Measurements from ENCODE around the gene FARS2. TPM values are rescaled to one million over a fixed set of nuclear protein-coding genes. Genes with fewer than 3 reads are reported as not detected.
A peak's percentile ranks its signal among the peaks of the same experiment; 100 is the strongest.

FARS2 gene
- total and polyA plus RNA-seq, 9 of the 15 experiments (the other 6 are each of a cell fraction or from before 2014, with no cell fraction given), result 16.5 to 62.2 (median 27.0) TPM

GRCh38 chr6:5215159-5215558 lies 46.2 kb upstream of the FARS2 start (continued):
- TF ChIP-seq MAFK (IDR thresholded peaks at IDR 0.05; ENCODE audit: low read length), result peak; percentile 90

- H3K9me3 ChIP-seq (replicated peaks; ENCODE audit: control insufficient read depth, insufficient read depth, low read depth, low read length), result no peaks in the 10 kb centered on the region
- H3K27ac ChIP-seq (ENCODE audit: extremely low read depth, low read depth, low read length), result no peak overlapping the region
- H3K9me1 ChIP-seq (ENCODE audit: control insufficient read depth, insufficient read depth, low read length), result peaks cover 3% of the 10 kb centered on the region
- ATAC-seq, result peak; percentile 79
- no peak overlapping the region for H3K4me3 ChIP-seq
- H3K79me2 ChIP-seq (ENCODE audit: control insufficient read depth, insufficient read depth, low read length), result no peaks in the 10 kb centered on the region
- peaks cover 0 to 12% of the 10 kb centered on the region in 2 experiments; a peak in 3 of 5 replicates for H3K4me1 ChIP-seq (replicated peaks in 1 of 2; ENCODE audit: control insufficient read depth in 2 of 2, insufficient read depth in 2 of 2, low read length in 2 of 2)
- 0 out of 2 replicates have a peak, but pooled peaks cover 9% of the 10 kb centered on the region for H4K20me1 ChIP-seq (replicated peaks; ENCODE audit: control insufficient read depth, insufficient read depth, low read length)
- H3K4me2 ChIP-seq (ENCODE audit: insufficient read depth, low read length), result no peak overlapping the region; the same call in 1 of the 2 replicates
- peaks cover 48% of the 10 kb centered on the region for H3K36me3 ChIP-seq (ENCODE audit: control insufficient read depth, insufficient read depth, low read length)
- no peak overlapping the region for H3K9ac ChIP-seq (ENCODE audit: insufficient read depth in 1 of 2, low read depth in 2 of 2, low read length in 2 of 2)
- in situ Hi-C loops (cut with MboI), result no loop called here
- H3K27me3 ChIP-seq (ENCODE audit: control insufficient read depth in 2 of 2, insufficient read depth in 2 of 2, low read length in 2 of 2), result no peaks in the 10 kb centered on the region
- FAIRE-seq, result peak; percentile 85
- peak in 3 of 4 experiments; percentile 22 to 64 (median 32) for DNase-seq (ENCODE audit: extremely low read depth in 1 of 4, low spot score in 3 of 4)
- WGBS (ENCODE audit: insufficient coverage, low coverage, missing lambda C conversion rate), result 16% methylated on average over 9 of the region's 9 CpGs
- BruUV-seq (replicated peaks), result no TSS peak
- CTCF ChIA-PET (ENCODE audit: low intra/inter-chr PET ratio), result interaction anchor here (1.2 to 2.8 kb wide), 3 partner anchors 45 to 182 kb away, joined by 3 to 25 read pairs (median 4); partner anchors contain the start of genes FARS2 and LYRM4
- no peak overlapping the region; the same call in 1 of the 2 replicates for H2AFZ ChIP-seq (ENCODE audit: low read depth, low read length)
- intact Hi-C loops (cut with micrococcal nuclease), result loop anchor here (1.0 to 5.0 kb wide), 5 partner anchors 73 to 183 kb away; no protein-coding TSS in a partner anchor
- POLR2A ChIA-PET, result interaction anchor here (0.7 kb wide), 1 partner anchor 71 kb away, joined by 3 read pairs; no protein-coding TSS in a partner anchor
- TF ChIP-seq CTBP1 (IDR thresholded peaks at IDR 0.05; ENCODE audit: borderline replicate concordance), result peak; percentile 34; the same call in 1 of the 2 replicates
- TF ChIP-seq CBX2 (IDR thresholded peaks at IDR 0.05; ENCODE audit: insufficient read depth, low read length, poor library complexity, severe bottlenecking), result no peak
- TF ChIP-seq, protein P1, sequence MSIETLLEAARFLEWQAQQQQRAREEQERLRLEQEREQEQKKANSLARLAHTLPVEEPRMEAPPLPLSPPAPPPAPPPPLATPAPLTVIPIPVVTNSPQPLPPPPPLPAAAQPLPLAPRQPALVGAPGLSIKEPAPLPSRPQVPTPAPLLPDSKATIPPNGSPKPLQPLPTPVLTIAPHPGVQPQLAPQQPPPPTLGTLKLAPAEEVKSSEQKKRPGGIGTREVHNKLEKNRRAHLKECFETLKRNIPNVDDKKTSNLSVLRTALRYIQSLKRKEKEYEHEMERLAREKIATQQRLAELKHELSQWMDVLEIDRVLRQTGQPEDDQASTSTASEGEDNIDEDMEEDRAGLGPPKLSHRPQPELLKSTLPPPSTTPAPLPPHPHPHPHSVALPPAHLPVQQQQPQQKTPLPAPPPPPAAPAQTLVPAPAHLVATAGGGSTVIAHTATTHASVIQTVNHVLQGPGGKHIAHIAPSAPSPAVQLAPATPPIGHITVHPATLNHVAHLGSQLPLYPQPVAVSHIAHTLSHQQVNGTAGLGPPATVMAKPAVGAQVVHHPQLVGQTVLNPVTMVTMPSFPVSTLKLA (conservative IDR thresholded peaks at IDR 0.05), result peak in 1 of 2 experiments; percentile 62; a peak in 1 of 4 replicates
- TF ChIP-seq GTF2F1 (IDR thresholded peaks at IDR 0.05; ENCODE audit: low read depth, low read length), result no peak
- no peak for TF ChIP-seq SP1 (CRISPR knock-in tag; IDR thresholded peaks at IDR 0.05)
- no peak for TF ChIP-seq ETS2 (tag; IDR thresholded peaks at IDR 0.05; ENCODE audit: borderline replicate concordance, poor library complexity, severe bottlenecking)
- TF ChIP-seq THRA (IDR thresholded peaks at IDR 0.05), result no peak
- no peak for TF ChIP-seq NR3C1 (CRISPR knock-in tag; IDR thresholded peaks at IDR 0.05)
- no peak for TF ChIP-seq ZNF444 (CRISPR knock-in tag; IDR thresholded peaks at IDR 0.05)
- 0 out of 2 replicates have a peak, but pooled peaks have one; percentile 13 for TF ChIP-seq CBFA2T3 (IDR thresholded peaks at IDR 0.05)
- TF ChIP-seq ZC3H8 (IDR thresholded peaks at IDR 0.05), result no peak
- peak; percentile 56; the same call in 1 of the 2 replicates for TF ChIP-seq CREB1 (IDR thresholded peaks at IDR 0.05)
- TF ChIP-seq CREB1 (CRISPR knock-in tag; IDR thresholded peaks at IDR 0.05), result 0 out of 2 replicates have a peak, but pooled peaks have one; percentile 23
- no peak for TF ChIP-seq FOXA3 (CRISPR knock-in tag; conservative IDR thresholded peaks at IDR 0.05 in 1 of 2, IDR thresholded peaks at IDR 0.05 in 1 of 2)
- TF ChIP-seq TFE3 (CRISPR knock-in tag; IDR thresholded peaks at IDR 0.05), result no peak
- no peak for TF ChIP-seq KDM2B (CRISPR knock-in tag; IDR thresholded peaks at IDR 0.05)
- no peak for TF ChIP-seq ETV1 (tag; conservative IDR thresholded peaks at IDR 0.05; ENCODE audit: low read depth)
Measured at GRCh38 chr6:5215799-5216198, 45.5 kb upstream of the FARS2 start.
